ENCODE measurements around the gene LPO.

LPO gene

GRCh38 chr17:58229384-58229783 is 9.0 kb upstream of the LPO start:
- DNase-seq (ENCODE audit: low read depth), result no peak

GRCh38 chr17:58229881-58230280 is 8.5 kb upstream of the LPO start:
- no peak for DNase-seq (ENCODE audit: low read depth)

GRCh38 chr17:58231641-58232040 is 6.7 kb upstream of the LPO start:
- DNase-seq (ENCODE audit: low read depth), result no peak

- DNase-seq (ENCODE audit: low read depth), result no peak
Measured at GRCh38 chr17:58232707-58233156, 5.7 kb upstream of the LPO start.

GRCh38 chr17:58233543-58233942 is 4.8 kb upstream of the LPO start:
- DNase-seq (ENCODE audit: low read depth), result no peak

- no peak for DNase-seq (ENCODE audit: low read depth)
Measured at GRCh38 chr17:58234512-58234911, 3.9 kb upstream of the LPO start.

- no peak for DNase-seq (ENCODE audit: low read depth)
Measured at GRCh38 chr17:58235821-58236220, 2.6 kb upstream of the LPO start.

GRCh38 chr17:58236394-58236793 is 2.0 kb upstream of the LPO start:
- no peak for DNase-seq (ENCODE audit: low read depth)

GRCh38 chr17:58239987-58240386 is 1.6 kb downstream of the LPO start:
- DNase-seq (ENCODE audit: low read depth), result no peak

- DNase-seq (ENCODE audit: low read depth), result no peak
Measured at GRCh38 chr17:58242171-58242784, 3.9 kb downstream of the LPO start.

- no peak for DNase-seq (ENCODE audit: low read depth)
Measured at GRCh38 chr17:58244963-58245362, 6.6 kb downstream of the LPO start.

GRCh38 chr17:58245428-58246103 is 7.2 kb downstream of the LPO start:
- no peak for DNase-seq (ENCODE audit: low read depth)

- no peak for DNase-seq (ENCODE audit: low read depth)
Measured at GRCh38 chr17:58246104-58246740, 7.8 kb downstream of the LPO start.

- DNase-seq (ENCODE audit: low read depth), result no peak
Measured at GRCh38 chr17:58246781-58247180, 8.4 kb downstream of the LPO start.

- no peak for DNase-seq (ENCODE audit: low read depth)
Measured at GRCh38 chr17:58247511-58248363, 9.4 kb downstream of the LPO start.

- DNase-seq (ENCODE audit: low read depth), result no peak
Measured at GRCh38 chr17:58248955-58249269, 10.5 kb downstream of the LPO start.

- peak; percentile 58 for DNase-seq (ENCODE audit: low read depth)
Measured at GRCh38 chr17:58249270-58250133, 11.1 kb downstream of the LPO start.

GRCh38 chr17:58250344-58251011 is 12.1 kb downstream of the LPO start:
- no peak for DNase-seq (ENCODE audit: low read depth)

- DNase-seq (ENCODE audit: low read depth), result no peak
Measured at GRCh38 chr17:58252141-58252540, 13.8 kb downstream of the LPO start.

GRCh38 chr17:58253082-58253481 is 14.7 kb downstream of the LPO start:
- DNase-seq (ENCODE audit: low read depth), result no peak

- DNase-seq (ENCODE audit: low read depth), result no peak
Measured at GRCh38 chr17:58254803-58255202, 16.4 kb downstream of the LPO start.

Data from T follicular helper cell (primary cell).